HCT116 (cell line): ENCODE measurements around the gene MAMLD1. TPM values are rescaled to one million over a fixed set of nuclear protein-coding genes. Genes with fewer than 3 reads are reported as not detected.

Source experiments
- ATAC-seq: fragments of 200-7000 bp; cut with Tn5 transposase; 2 replicates; pipeline ENCODE4 v1.9.1; 2020; ENCODE audit warnings: mild to moderate bottlenecking, moderate library complexity
- BruUV-seq: library from RNA; stranded (reverse); fragments of 400-500 nt; replicated peaks from 2 replicates; lab custom pipeline; 2021; lab: Mats Ljungman, UMichigan
- CTCF ChIA-PET: fragments of 300-600 bp; sonication (Branson Sonifier 250); formaldehyde crosslinking; loops from one replicate; lab custom pipeline; 2021; ENCODE audit warnings: antibody characterized with exemption; lab: Charles Lee
- POLR2A ChIA-PET: fragments of 300-600, 350-600 bp; sonication (Branson Sonifier 250); formaldehyde crosslinking; loops from one replicate; lab custom pipeline; 2021; ENCODE audit warnings: antibody characterized with exemption; lab: Charles Lee
- RAD21 ChIA-PET, 2 experiments: fragments of 300-600 bp; sonication (Branson Sonifier 250); formaldehyde crosslinking; loops; one replicate each; lab custom pipeline; 2023; ENCODE audit warnings: low total read pairs in 2 of 2; ENCODE audit not compliant: uncharacterized antibody in 2 of 2, unreplicated experiment in 2 of 2, low non-redundant PET in 1 of 2; lab: Charles Lee
- DNase-seq: peaks from one replicate; pipeline ENCODE4 v3.0.0-alpha.2; 2010; ENCODE audit warnings: low read depth, low spot score
- H2AFZ ChIP-seq: fragments of 200-600 bp; shearing (Covaris generic), sonication (generic); 2 replicates; pipeline ENCODE4 v1.6.1; 2017; ENCODE audit warnings: low read depth, mixed run types, mixed read lengths, antibody characterized with exemption, low read length; ENCODE audit not compliant: poor library complexity, severe bottlenecking
- H3K27ac ChIP-seq: 2 replicates; pipeline ENCODE4 v1.5.1; 2012; ENCODE audit warnings: low read depth, low read length
- H3K27me3 ChIP-seq: fragments of 200-600 bp; sonication (generic); 2 replicates; pipeline ENCODE4 v1.6.1; 2016; ENCODE audit warnings: mixed run types, low read length, mixed read lengths; ENCODE audit not compliant: insufficient read depth
- H3K36me3 ChIP-seq, 2 experiments: fragments of 200-500 bp in 1 of 2; fragments of 200-600 bp in 1 of 2; sonication (Bioruptor generic) in 1 of 2; sonication (generic) in 1 of 2; 2 replicates each; pipeline versions ENCODE4 v1.5.1 to v1.6.1; 2014 to 2016; ENCODE audit warnings: low read length in 2 of 2, inconsistent platforms in 1 of 2, mixed read lengths in 1 of 2, mixed run types in 1 of 2; ENCODE audit not compliant: insufficient read depth in 2 of 2, control insufficient read depth in 1 of 2
- H3K4me1 ChIP-seq, 2 experiments: fragments of 200-600 bp in 1 of 2; sonication (generic) in 1 of 2; 2 replicates each; pipeline versions ENCODE4 v1.5.1 to v1.6.1; 2012 to 2017; ENCODE audit warnings: low read length in 2 of 2, inconsistent platforms in 1 of 2, mild to moderate bottlenecking in 1 of 2, mixed read lengths in 1 of 2, mixed run types in 1 of 2, moderate library complexity in 1 of 2; ENCODE audit not compliant: insufficient read depth in 2 of 2, control insufficient read depth in 1 of 2
- H3K4me2 ChIP-seq: fragments of 200-600 bp; sonication (generic); 2 replicates; pipeline ENCODE4 v1.6.1; 2017; ENCODE audit warnings: mixed run types, low read length, mixed read lengths
- H3K4me3 ChIP-seq, 2 experiments: fragments of 200-600 bp in 1 of 2; sonication (generic) in 1 of 2; replicated peaks in 1 of 2; 2 replicates each; pipeline ENCODE4 v1.5.1; 2011 to 2016; ENCODE audit warnings: low read length in 2 of 2, control low read depth in 1 of 2, low read depth in 1 of 2, mild to moderate bottlenecking in 1 of 2, mixed read lengths in 1 of 2, mixed run types in 1 of 2
- H3K79me2 ChIP-seq: fragments of 200-600 bp; sonication (generic); 2 replicates; pipeline ENCODE4 v1.6.1; 2017; ENCODE audit warnings: mild to moderate bottlenecking, mixed run types, low read length, moderate library complexity, mixed read lengths; ENCODE audit not compliant: insufficient read depth
- H3K9ac ChIP-seq: fragments of 200-600 bp; sonication (generic); 2 replicates; pipeline ENCODE4 v1.6.1; 2016; ENCODE audit warnings: low read length, mixed read lengths
- H3K9me2 ChIP-seq: fragments of 200-600 bp; sonication (generic), shearing (Covaris generic); 2 replicates; pipeline ENCODE4 v1.6.1; 2017; ENCODE audit warnings: mixed run types, mild to moderate bottlenecking, moderate library complexity; ENCODE audit not compliant: insufficient read depth
- H3K9me3 ChIP-seq, 2 experiments: fragments of 200-500 bp in 1 of 2; fragments of 200-600 bp in 1 of 2; sonication (Bioruptor generic) in 1 of 2; sonication (generic) in 1 of 2; 2 replicates each; pipeline ENCODE4 v1.6.1; 2014 to 2017; ENCODE audit warnings: low read length in 2 of 2, mixed read lengths in 2 of 2, inconsistent platforms in 1 of 2, low read depth in 1 of 2, mild to moderate bottlenecking in 1 of 2, mixed run types in 1 of 2, moderate library complexity in 1 of 2; ENCODE audit not compliant: control insufficient read depth in 1 of 2, insufficient read depth in 1 of 2
- H4K20me1 ChIP-seq: fragments of 200-600 bp; sonication (generic), shearing (Covaris generic); 2 replicates; pipeline ENCODE4 v1.6.1; 2017; ENCODE audit warnings: mixed run types, mild to moderate bottlenecking, moderate library complexity; ENCODE audit not compliant: insufficient read depth
- ATF3 ChIP-seq: IDR thresholded peaks from 2 replicates; pipeline ENCODE4 v1.6.1; 2012
- CBX3 ChIP-seq: IDR thresholded peaks from 2 replicates; pipeline ENCODE4 v1.6.1; 2012; ENCODE audit warnings: low read depth
- CEBPB ChIP-seq: IDR thresholded peaks from 2 replicates; pipeline ENCODE4 v1.6.1; 2012; ENCODE audit warnings: low read depth
- CTCF ChIP-seq, 3 experiments: fragments of 200-600 bp in 1 of 3; sonication (generic) in 1 of 3; IDR thresholded peaks in 2 of 3; conservative IDR thresholded peaks in 1 of 3; 2 replicates each; pipeline ENCODE4 v1.5.1; 2012 to 2017; ENCODE audit warnings: low read depth in 2 of 3, low read length in 2 of 3, antibody characterized with exemption in 1 of 3, borderline replicate concordance in 1 of 3, control low read depth in 1 of 3, mild to moderate bottlenecking in 1 of 3, mixed read lengths in 1 of 3, mixed run types in 1 of 3, moderate library complexity in 1 of 3; ENCODE audit not compliant: insufficient read depth in 1 of 3
- EGR1 ChIP-seq: IDR thresholded peaks from 2 replicates; pipeline ENCODE4 v1.6.1; 2012; ENCODE audit warnings: low read depth
- ELF1 ChIP-seq: IDR thresholded peaks from 2 replicates; pipeline ENCODE4 v1.6.1; 2012; ENCODE audit warnings: low read depth, borderline replicate concordance
- EZH2phosphoT487 ChIP-seq: fragments of 200-600 bp; IDR thresholded peaks from 2 replicates; pipeline ENCODE4 v1.6.1; 2018; ENCODE audit warnings: antibody characterized with exemption, borderline replicate concordance
- FOSL1 ChIP-seq: IDR thresholded peaks from 2 replicates; pipeline ENCODE4 v1.6.1; 2012; ENCODE audit warnings: low read depth
- JUND ChIP-seq: IDR thresholded peaks from 2 replicates; pipeline ENCODE4 v1.6.1; 2012
- MAX ChIP-seq: IDR thresholded peaks from 2 replicates; pipeline ENCODE4 v1.6.1; 2012
- POLR2A ChIP-seq: IDR thresholded peaks from 2 replicates; pipeline ENCODE4 v1.7.0; 2011; ENCODE audit warnings: borderline replicate concordance; ENCODE audit not compliant: insufficient read depth, insufficient read length; ENCODE audit errors: extremely low read depth
- POLR2AphosphoS5 ChIP-seq: IDR thresholded peaks from 2 replicates; pipeline ENCODE4 v1.6.1; 2011; ENCODE audit warnings: mild to moderate bottlenecking, low read depth, low read length, moderate library complexity
- RAD21 ChIP-seq: IDR thresholded peaks from 2 replicates; pipeline ENCODE4 v1.6.1; 2012; ENCODE audit warnings: low read depth, mild to moderate bottlenecking
- REST ChIP-seq: IDR thresholded peaks from 2 replicates; pipeline ENCODE4 v1.6.1; 2012; ENCODE audit warnings: low read depth
- SIN3A ChIP-seq: IDR thresholded peaks from 2 replicates; pipeline ENCODE4 v1.6.1; 2012; ENCODE audit warnings: low read depth
- SP1 ChIP-seq: IDR thresholded peaks from 2 replicates; pipeline ENCODE4 v1.6.1; 2012; ENCODE audit warnings: low read depth
- TCF7L2 ChIP-seq: IDR thresholded peaks from 2 replicates; pipeline ENCODE4 v1.7.0; 2011; ENCODE audit warnings: borderline replicate concordance, inconsistent platforms; ENCODE audit not compliant: insufficient read depth, insufficient read length; ENCODE audit errors: extremely low read depth
- YY1 ChIP-seq: IDR thresholded peaks from 2 replicates; pipeline ENCODE4 v1.6.1; 2011; ENCODE audit warnings: low read length, low read depth, moderate library complexity, mild to moderate bottlenecking; ENCODE audit not compliant: insufficient replicate concordance; ENCODE audit errors: extremely low read depth
- ZBTB33 ChIP-seq: IDR thresholded peaks from 2 replicates; pipeline ENCODE4 v1.6.1; 2011; ENCODE audit warnings: mild to moderate bottlenecking, low read length, moderate library complexity; ENCODE audit not compliant: insufficient replicate concordance; ENCODE audit errors: extremely low read depth
- ZNF274 ChIP-seq: fragments of 200-500 bp; sonication (Bioruptor generic); IDR thresholded peaks from 2 replicates; pipeline ENCODE4 v1.6.1; 2014; ENCODE audit warnings: mild to moderate bottlenecking, low read depth, low read length, inconsistent platforms
- intact Hi-C: fragments of 100-400 bp; cut with micrococcal nuclease; formaldehyde crosslinking; loops from 2 replicates; pipeline ENCODE4 v1.10.0; 2022
- total RNA-seq: library from RNA; stranded (reverse); gene quantifications from one replicate; pipeline ENCODE4 v1.2.1, GENCODE V29; 2021; ENCODE audit not compliant: unreplicated experiment

MAMLD1 gene
- total RNA-seq, 1 experiment from 2014 or later = 3.6 TPM

- no TSS peak for BruUV-seq
- H4K20me1 ChIP-seq = no peaks in the 10 kb centered on the region
- no peaks in the 10 kb centered on the region for H3K9me2 ChIP-seq
- CTCF ChIA-PET = no interaction called here
- RAD21 ChIA-PET = no interaction called here
- H3K27ac ChIP-seq = no peak overlapping the region
- intact Hi-C loops = no loop called here
- H2AFZ ChIP-seq = no peak overlapping the region
- H3K9me3 ChIP-seq = no peaks in the 10 kb centered on the region
- DNase-seq = no peak
- POLR2A ChIA-PET = no interaction called here
- H3K9ac ChIP-seq = no peak overlapping the region
- no peak for ATAC-seq
- no peak overlapping the region for H3K4me2 ChIP-seq
- no peak overlapping the region for H3K4me3 ChIP-seq
- H3K36me3 ChIP-seq = no peaks in the 10 kb centered on the region
- TF ChIP-seq CTCF (IDR thresholded peaks at IDR 0.05 in 2 of 3, conservative IDR thresholded peaks at IDR 0.05 in 1 of 3; ENCODE audit: borderline replicate concordance in 1 of 3, insufficient read depth in 1 of 3, low read depth in 2 of 3, low read length in 2 of 3) (no peak), ZNF274 (no peak), CEBPB (no peak), MAX (no peak), SP1 (no peak), EGR1 (no peak), POLR2AphosphoS5 (no peak), FOSL1 (no peak), JUND (no peak), ZBTB33 (no peak), YY1 (no peak), SIN3A (no peak), ELF1 (no peak), EZH2phosphoT487 (no peak), TCF7L2 (no peak), RAD21 (no peak), ATF3 (no peak), CBX3 (no peak), POLR2A (no peak), REST (no peak)
- no peaks in the 10 kb centered on the region for H3K4me1 ChIP-seq
- no peaks in the 10 kb centered on the region for H3K79me2 ChIP-seq
- no peaks in the 10 kb centered on the region for H3K27me3 ChIP-seq
These were observed 24.5 kb upstream of the MAMLD1 start for GRCh38 chrX:150338615-150339014.
